Tracheal epithelial cell (primary cell): ENCODE data around the gene KLRC1. TPM values are rescaled to one million over a fixed set of nuclear protein-coding genes. Genes with fewer than 3 reads are reported as not detected.

ENCODE experiments used
- total RNA-seq: library from RNA; depleted of rRNA; stranded (reverse); fragments of >200 nt; gene quantifications from 2 replicates; pipeline ENCODE4 v1.2.1, GENCODE V29; 2014

KLRC1 gene
- under 0.01 TPM in 1 of 2 replicates, not detected in the other for total RNA-seq

DNA sequence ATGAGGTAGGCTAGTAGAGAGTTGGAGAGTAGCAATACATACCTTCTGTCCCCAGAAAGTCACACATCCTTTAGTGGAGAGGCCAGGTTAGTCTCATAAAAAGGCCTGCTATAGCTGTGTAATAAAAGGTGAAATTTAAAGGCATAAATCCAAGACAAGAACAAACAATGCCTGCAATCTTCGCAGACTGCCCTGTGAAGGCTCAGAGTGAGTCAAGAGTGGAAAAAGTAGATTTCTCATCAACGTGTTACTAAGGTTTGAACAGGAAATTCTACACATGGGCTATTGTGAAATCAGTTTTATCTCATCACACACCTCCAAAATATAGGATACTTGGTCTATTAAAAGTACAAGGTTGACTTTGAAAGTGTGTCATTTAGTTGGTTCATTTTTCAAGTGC, at the start of gene KLRC1:
TSS of gene KLRC1 (minus strand) at position 222 of the 400 bp plus-strand sequence. CDS start 2,221 bp downstream, outside the sequence.

DNA sequence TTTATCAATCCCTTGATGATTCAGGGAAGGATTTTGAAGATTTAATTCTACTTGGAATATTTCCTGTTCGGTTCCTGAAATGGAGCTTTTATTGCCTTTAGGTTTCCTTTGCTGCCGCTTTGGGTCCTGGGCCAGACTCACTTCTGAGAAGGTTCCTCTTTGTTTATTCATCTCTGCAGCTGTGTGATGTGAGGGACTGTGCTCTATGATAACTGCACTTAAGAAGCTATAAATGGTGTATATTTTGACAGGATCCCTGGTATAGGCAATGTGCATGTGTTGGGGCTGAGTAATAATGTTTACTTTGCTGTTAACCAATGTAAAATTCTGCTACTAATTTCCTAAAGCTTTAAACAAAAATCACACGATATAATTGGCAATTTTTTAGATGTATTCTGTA, 17.4 kb downstream of the KLRC1 start, which contains the start of gene KLRC2:
TSS of gene KLRC2 (minus strand) at position 195 of the 400 bp plus-strand sequence. CDS start at position 171, 24 bp downstream.

GRCh38 chr12:10420334-10420733, 32.8 kb downstream of the KLRC1 start, which contains the start of gene KLRC3:
KLRC3 (minus strand) TSS chr12:10420595; CDS start chr12:10420550, 45 bp downstream.

GRCh38 chr12:10409392-10409791, 43.8 kb downstream of the KLRC1 start, which contains the start of gene KLRC4:
KLRC4 (minus strand) TSS chr12:10409757; CDS start chr12:10409575, 182 bp downstream.

Other genes starting within 250 kb of the KLRC1 start
- 23.9 and 24.1 TPM in 2 replicates for gene GABARAPL1, start 240.5 kb downstream of the KLRC1 start, total RNA-seq
- under 0.01 and 0.24 TPM in 2 replicates for gene KLRD1, start 145.5 kb downstream of the KLRC1 start, total RNA-seq
- not detected in 2 replicates for gene KLRK1, start 63.3 kb downstream of the KLRC1 start, total RNA-seq
- gene KLRC4, start 43.6 kb downstream of the KLRC1 start, total RNA-seq, result not detected in 2 replicates
- not detected in 2 replicates for gene KLRC3, start 32.8 kb downstream of the KLRC1 start, total RNA-seq
- gene KLRC2, start 17.4 kb downstream of the KLRC1 start, total RNA-seq, result not detected in 2 replicates
- 0.72 and 1.1 TPM in 2 replicates for gene EIF2S3B, start 52.5 kb upstream of the KLRC1 start, total RNA-seq
- 6.6 and 8.7 TPM in 2 replicates for gene MAGOHB, start 160.2 kb upstream of the KLRC1 start, total RNA-seq
- gene STYK1, start 220.7 kb upstream of the KLRC1 start, total RNA-seq, result 1.3 and 5.1 TPM in 2 replicates